GM18861 (cell line): ENCODE measurements around the gene MS4A2.
"Not testable (repeated sequence)": the region's sequence is repeated elsewhere in the genome, so short reads cannot be mapped to it uniquely, and the experiment has no call there.

Experiments used
- ATAC-seq: cut with Tn5 transposase; IDR thresholded peaks from one replicate; pipeline ENCODE4 v1.9.1; 2021; ENCODE audit not compliant: unreplicated experiment

Gene MS4A2

GRCh38 chr11:60088364-60088763, at the start of gene MS4A2:
Gene MS4A2 (plus strand): TSS chr11:60088664. CDS start chr11:60088766, 102 bp downstream.
- no peak for ATAC-seq

- no peak for ATAC-seq
Observed at GRCh38 chr11:60040109-60040508, 48.4 kb upstream of the MS4A2 start, which contains the start of gene OOSP2. Gene OOSP2 (plus strand): TSS chr11:60040409. CDS start chr11:60040460, 51 bp downstream.

GRCh38 chr11:60050422-60050821, 38.0 kb upstream of the MS4A2 start:
- ATAC-seq = not testable (repeated sequence)

- ATAC-seq = not testable (repeated sequence)
Observed at GRCh38 chr11:60050839-60051238, 37.6 kb upstream of the MS4A2 start.

GRCh38 chr11:60056349-60056969, 32.0 kb upstream of the MS4A2 start, which contains the start of gene MS4A3:
Gene MS4A3 (plus strand): TSS chr11:60056665. CDS start chr11:60061161, 4,496 bp downstream.
- ATAC-seq = no peak

- ATAC-seq = no peak
Observed at GRCh38 chr11:60059052-60059451, 29.4 kb upstream of the MS4A2 start.

- ATAC-seq = no peak
Observed at GRCh38 chr11:60059521-60060240, 28.8 kb upstream of the MS4A2 start.

GRCh38 chr11:60064111-60064510, 24.4 kb upstream of the MS4A2 start:
- no peak for ATAC-seq

GRCh38 chr11:60065801-60066200, 22.7 kb upstream of the MS4A2 start:
- ATAC-seq = no peak

GRCh38 chr11:60069450-60069849, 19.0 kb upstream of the MS4A2 start:
- ATAC-seq = no peak

- not testable (repeated sequence) for ATAC-seq
Observed at GRCh38 chr11:60071644-60072043, 16.8 kb upstream of the MS4A2 start.

GRCh38 chr11:60077216-60077817, 11.1 kb upstream of the MS4A2 start:
- no peak for ATAC-seq

GRCh38 chr11:60077981-60078380, 10.5 kb upstream of the MS4A2 start:
- no peak for ATAC-seq

GRCh38 chr11:60078745-60079144, 9.7 kb upstream of the MS4A2 start:
- ATAC-seq = no peak

GRCh38 chr11:60080535-60080934, 7.9 kb upstream of the MS4A2 start:
- no peak for ATAC-seq

GRCh38 chr11:60084631-60085273, 3.7 kb upstream of the MS4A2 start:
- ATAC-seq = no peak

GRCh38 chr11:60085909-60086308, 2.6 kb upstream of the MS4A2 start:
- no peak for ATAC-seq

GRCh38 chr11:60087239-60087638, 1.2 kb upstream of the MS4A2 start:
- no peak for ATAC-seq

- no peak for ATAC-seq
Observed at GRCh38 chr11:60095477-60096120, 7.1 kb downstream of the MS4A2 start.

- no peak for ATAC-seq
Observed at GRCh38 chr11:60097189-60097588, 8.7 kb downstream of the MS4A2 start.

- peak; percentile 98 for ATAC-seq
Observed at GRCh38 chr11:60098508-60098907, 10.0 kb downstream of the MS4A2 start.
